ENCODE results near the gene IP6K3.

IP6K3 gene

DNA sequence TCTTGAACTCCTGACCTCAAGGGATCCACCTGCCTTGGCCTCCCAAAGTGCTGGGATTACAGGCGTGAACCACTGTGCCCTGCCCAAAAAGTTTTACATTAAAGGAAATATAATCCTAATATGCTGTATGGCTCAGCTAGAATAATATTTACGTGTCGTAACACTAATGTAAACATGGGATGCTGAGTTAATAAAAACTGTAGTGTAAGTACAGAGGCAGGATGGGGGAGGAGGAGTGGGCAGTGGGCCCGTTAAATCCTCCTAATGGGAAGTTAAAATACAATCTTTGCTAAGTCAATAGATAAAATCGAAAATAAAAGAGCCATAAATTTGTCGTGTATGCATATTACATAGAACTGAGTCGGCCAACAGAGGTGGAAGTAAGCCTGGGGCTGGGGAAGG lies 12.1 kb upstream of the IP6K3 start:
- no peak for DNase-seq

DNA sequence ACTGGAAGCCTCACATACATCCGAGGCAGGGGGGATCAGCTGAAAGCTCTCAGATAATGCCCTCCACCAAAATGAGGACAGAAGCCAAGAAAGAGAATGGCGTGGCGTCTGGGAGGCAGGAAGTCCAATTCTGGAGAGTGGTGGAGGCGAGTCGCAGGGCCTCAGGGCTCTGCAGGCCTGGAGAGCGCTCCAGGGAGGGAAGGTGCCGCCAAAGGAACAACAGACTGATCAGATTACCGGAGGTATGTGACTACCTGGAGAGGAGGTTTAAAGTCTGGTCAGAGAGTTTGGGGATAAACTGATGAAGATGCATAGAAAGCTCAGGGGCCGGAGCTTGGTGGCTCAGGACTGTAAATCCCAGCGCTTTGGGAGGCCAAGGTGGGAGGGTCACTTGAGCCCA lies 11.2 kb upstream of the IP6K3 start:
- no peak for DNase-seq

DNA sequence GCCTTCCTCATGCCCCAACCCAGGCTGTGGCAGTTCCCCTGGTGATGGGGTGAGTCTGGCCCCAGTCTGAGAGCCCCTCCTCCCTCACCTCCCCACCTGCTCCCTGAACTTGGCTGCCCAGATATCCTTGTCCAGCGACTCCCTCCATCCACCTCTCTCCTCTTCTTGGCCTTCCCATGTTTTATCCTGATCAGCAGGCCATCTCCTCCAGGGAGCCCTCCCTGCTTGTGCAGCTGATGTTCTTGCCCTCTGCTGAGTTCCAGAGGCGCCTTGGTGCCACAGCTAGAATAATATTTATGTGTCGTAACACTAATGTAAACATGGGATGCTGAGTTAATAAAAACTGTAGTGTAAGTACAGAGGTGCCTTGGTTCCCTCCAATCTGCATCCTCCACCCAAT lies 10.4 kb upstream of the IP6K3 start:
- no peak for DNase-seq

DNA sequence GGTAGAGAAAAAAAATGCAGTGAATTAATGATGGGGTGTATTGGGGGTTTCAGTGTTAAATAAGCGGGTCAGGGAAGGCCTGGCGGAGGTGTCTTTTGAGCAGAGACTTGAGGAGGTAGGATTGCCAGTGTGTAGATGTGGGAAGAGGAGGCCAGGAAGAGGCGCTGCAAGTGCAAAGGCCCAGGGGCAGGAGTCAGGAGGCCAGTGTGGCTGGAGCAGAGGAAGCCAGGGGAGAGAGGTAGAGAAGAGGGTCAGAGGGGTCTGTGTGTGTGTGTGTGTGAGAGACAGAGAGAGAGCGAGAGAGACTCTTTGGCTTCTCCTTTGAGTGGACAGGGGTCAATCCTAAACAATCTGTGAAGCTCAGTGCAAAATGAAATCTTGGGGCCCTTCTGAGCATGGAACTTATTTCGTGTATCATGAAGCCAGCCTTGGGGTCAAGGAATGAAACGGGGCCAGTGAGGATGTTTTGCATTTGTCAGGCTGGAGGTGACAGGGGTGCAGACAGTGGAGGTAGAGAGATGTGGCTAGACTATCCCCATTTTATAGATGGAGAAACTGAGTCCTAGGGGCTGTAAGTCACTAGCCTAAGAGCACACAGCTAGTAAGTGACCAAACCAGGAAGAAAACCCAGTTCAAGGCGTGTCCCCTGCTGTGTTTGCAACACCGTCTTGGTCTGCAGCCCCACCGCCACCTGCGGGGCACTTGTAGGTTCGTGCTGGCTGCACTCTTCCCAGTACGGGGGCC lies 9.7 kb upstream of the IP6K3 start:
- no peak for DNase-seq

DNA sequence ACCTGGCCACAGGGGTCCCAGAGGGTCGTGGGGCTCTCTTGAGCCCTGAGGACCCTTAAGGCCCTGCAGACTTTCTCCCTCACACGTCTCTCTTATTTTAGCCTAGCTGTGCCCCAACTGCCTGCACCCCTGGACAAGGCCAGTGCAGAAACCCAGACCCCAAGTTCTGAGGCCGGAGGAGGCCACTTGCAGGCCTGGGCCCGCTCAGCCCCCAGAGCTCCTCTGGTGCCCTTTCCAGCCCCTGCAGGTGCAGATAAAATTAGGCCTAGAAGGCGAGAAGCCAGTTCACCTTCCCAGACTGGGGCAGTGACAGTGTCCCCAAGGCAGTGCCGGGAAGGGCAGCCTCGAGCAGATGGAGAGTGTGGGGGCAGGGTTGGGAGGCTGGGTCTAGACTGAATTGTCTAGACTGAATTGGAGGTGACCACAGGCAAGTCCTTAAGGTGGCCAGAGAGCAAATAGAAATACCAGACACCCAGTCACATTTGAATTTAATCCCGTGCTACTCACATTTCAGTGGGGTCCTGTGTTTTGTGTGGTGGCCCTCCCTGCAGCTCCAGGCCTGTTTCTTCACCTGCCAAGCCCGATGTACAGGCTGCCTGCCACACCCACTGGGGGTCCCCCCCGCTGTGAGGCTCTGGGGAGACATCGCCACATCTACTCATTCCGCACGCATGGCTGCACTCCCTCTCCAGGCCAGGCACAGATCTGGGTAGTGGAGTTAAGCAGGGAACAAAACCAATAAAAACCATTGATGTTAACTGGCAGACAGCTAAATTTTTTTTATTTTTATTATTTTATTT lies 8.6 kb upstream of the IP6K3 start:
- DNase-seq: no peak

DNA sequence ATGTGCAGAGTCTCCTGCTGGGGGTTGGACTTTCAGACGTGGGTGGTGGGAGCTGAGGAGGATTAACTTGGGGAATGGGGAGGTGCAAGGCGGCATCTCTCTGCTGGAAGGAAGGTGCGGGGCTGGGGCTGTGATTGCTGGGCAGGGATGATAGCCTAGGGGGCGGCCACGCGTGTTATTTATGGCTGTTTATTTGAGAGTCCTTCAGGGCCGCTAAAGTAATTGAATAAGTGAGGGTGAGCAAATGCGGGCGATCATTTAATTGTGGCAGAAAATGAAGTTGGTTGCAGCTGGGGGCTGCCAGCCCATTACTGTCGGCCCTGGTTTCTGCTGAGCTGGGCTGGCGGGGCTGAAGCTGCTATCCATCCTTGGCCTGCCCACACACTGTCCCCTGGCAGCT lies 7.5 kb upstream of the IP6K3 start:
- no peak for DNase-seq

DNA sequence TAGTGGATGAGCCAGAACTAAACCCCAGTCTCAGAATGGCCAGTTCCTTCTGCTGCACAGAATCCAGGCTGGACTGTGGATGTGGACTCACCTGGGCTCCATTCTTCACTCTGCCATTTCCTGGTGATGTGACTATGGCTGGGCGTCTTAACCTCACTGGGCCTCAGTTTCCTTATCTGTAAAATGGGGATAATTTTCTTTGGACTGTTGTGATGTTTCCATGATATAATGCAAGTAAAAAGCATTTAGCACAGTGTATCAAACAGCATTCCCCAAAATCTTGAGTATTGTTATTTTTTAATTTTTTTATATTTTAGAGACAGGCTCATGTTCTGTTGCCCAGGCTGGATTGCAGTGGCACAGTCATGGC lies 5.9 kb upstream of the IP6K3 start:
- DNase-seq: no peak

DNA sequence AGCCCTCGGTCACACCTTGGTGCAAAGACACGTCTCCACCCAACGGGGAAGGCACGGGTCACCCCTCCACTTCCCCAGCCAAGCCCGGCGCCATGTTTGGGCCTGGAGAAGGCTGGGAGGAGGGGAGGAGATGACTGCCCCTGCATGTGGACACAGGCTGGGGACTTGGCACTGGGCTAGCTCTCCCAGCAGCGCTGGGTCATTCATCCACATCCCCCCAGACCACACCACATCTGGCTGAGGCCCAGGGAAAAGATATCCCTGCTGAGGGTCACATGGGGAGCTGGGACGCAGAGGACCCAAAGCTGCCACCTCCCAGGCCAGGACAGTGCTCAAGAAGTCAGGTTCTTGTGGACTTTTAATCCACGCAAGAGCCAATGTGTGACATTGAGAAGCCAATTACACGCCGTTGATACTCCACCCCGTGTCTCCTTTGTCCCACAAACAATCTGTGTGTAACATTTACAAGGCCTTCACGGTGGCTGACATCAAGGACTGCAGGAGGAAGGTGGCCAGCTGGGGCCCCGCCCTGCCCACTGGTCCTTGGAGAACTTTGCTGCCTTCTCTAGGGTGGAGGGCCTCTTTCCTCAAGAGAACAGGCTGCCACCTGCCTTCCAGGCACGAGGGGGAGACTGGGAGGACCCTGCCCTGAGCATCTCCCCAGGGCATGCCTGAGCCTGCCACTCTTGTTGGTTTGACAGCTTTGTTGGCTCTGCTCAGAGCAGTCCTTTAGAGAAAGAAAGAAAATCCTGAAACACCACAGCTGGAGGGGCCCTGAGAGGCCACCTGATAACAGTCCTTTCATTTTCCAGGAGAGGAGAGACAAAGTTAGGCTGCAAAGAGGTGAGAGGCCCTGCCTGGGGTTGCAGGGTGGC lies 5.3 kb upstream of the IP6K3 start:
- no peak for DNase-seq

DNA sequence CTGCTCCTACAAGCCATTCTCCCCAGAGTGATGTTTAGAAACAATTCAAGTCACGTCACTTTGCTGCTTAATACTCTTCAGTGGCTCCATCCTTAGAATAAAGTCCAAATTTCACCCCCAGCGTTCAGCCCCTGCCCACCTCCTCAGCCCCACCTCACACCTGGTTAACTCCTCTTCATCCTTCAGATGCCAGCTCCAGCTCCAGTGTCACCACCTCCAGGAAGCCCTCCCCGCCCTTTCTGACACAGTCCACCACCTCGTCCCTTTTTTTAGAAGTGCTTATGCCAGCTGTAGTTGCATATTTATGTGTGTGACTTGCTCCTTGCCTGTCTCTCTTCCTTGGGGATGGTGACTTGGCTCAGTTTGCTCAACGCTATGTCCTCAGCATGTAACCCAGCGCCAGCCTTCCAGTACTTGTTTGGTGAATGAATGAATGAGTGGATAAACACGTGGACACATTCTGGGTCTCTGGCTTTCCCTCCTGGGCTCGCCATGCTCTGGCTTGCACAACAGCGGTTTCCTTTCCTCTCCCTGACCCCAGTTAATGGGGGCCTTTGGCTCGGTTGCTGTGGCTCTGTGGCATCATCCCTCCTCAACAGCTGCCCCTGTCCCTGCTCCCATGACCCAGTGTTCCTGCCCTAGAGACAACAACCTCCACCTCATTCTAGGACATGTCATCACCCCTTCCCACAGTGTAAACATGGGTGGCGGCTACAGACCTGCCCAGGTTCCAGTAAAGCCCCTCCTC lies 3.7 kb upstream of the IP6K3 start:
- no peak for DNase-seq

DNA sequence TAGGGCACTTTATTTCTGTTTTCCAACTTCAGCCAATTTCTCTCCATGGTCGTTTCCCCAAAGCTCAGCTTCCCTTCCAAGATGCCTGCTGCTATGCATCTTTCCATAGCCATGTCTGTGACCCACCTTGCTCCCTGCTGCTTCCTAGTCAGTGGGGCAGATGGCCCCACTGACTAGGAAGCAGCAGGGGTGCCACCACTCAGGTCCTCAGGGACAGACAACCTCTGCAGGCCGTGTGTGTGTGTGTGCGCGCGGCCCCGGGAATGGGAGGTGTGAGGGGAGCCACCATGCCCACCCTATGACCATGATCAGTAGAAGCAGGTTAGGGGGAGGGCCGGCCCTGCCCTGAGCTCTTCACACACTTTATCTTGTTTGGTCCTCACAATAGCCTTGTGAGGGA lies 2.7 kb upstream of the IP6K3 start:
- DNase-seq: no peak

DNA sequence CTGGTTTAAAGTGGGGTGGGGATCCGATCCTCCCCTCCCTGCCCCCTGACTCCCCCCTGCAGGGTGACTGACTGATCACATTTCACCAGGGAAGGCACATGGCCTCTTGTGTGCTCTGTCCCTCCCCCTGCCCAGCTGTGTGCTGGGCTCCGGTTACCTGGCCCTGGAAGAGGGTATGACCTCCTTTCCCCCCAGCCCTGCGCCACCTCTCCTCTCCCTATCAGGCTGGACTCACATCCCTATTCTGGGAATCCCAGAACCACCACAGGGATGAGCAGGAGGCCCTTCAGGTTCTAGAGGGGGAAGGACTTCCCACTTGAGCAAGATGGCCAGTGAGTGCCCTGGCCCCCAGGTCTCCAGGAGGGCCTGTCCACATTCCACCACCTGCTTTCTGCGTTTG lies 2.1 kb upstream of the IP6K3 start:
- DNase-seq: no peak

DNA sequence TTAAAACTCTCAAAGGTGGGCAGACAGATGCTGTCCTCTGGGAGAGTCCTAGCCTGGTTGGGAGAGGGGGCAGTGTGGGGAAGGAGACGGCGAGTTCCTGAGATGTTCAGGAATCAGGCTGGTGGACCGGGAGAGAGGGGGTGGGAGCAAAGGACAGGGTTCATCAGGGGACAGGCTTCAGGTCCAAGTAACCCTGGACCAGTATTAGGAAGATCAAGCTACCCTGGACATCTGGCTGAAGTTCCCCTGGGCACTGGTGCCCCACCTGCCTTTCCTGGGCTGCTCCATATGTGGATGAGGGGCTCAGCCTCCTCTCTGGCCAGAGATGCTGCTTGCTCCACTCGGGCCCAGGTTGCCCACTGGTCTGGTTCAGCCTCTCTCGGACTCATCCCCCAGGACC lies 1.1 kb upstream of the IP6K3 start:
- DNase-seq: no peak

DNA sequence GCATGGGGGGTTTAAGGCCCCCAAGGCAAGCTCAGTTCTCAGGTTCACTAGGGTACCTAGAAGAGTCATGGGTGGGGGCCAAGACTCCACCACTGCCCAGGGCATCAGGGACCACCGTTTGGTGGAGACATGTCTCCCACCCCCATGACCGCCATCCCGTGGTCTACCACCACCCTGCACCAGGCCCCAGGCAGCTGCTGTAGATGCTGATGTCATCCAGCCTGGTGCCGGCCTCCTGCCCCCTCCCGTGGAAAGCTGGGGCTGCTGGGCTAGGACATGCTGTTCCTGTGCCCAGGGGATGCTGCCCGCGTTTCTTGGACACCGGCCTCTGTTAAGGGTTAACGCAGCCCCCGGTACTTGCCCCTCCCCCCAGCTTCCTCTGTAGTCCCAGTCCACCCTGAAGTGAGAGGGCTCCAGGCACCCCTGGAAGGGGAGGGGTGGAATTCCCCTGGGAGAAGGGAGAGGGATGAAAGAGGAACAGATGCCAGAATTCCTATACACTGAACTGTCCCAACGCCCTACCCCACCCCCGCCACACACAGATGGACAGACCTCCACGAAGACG lies 587 bp downstream of the IP6K3 start:
- no peak for DNase-seq

DNA sequence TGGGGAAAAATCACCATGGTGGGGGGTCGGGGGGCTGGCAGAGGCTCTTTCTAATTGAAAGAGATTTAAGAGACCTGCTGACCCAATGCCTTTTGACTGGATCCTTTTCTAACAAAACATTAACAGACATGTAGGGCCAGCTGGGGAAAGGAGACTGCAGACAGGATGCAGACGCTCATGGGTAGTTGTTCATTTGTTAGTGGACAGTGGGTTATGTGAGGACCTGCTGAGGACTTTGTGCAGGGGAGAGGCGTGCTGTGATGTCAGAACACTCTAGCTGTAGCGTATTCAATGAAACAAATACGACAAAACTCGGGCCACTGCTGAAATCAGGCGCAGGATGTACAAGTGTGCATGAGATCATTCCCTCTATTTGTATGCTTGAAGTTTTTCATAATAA lies 1.2 kb downstream of the IP6K3 start:
- DNase-seq: no peak

DNA sequence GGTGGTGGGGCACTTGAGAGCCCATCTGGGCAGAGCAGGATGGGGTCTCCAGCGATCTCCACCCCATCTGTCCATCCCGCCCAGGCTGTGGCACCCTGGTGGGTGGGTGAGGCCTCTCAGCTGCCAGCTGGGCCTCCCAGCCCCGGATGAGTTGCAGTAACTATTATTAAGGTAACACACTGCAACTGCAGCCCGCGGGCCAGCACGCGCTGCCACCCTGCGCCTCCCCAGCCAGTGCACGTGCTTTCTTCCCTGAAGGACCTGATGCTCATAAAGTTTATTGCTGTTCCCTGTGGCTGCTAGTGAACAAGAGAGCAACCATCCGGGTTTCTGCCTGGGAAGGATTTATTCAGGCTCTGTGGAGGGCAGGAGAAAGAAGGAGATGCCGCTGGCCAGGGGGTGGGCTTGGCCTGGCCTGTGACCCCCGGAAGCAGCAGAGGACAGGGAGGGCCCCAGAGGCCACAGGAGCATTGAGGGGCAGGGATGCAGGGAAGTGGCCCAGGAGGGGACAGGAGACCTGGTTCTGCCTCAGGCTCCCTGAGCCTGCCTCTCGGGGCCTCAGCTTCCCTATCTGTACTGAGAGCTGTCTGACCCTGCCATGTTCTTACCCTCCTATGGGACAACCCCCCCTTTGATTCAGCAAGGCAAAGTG lies 1.7 kb downstream of the IP6K3 start:
- DNase-seq: no peak

DNA sequence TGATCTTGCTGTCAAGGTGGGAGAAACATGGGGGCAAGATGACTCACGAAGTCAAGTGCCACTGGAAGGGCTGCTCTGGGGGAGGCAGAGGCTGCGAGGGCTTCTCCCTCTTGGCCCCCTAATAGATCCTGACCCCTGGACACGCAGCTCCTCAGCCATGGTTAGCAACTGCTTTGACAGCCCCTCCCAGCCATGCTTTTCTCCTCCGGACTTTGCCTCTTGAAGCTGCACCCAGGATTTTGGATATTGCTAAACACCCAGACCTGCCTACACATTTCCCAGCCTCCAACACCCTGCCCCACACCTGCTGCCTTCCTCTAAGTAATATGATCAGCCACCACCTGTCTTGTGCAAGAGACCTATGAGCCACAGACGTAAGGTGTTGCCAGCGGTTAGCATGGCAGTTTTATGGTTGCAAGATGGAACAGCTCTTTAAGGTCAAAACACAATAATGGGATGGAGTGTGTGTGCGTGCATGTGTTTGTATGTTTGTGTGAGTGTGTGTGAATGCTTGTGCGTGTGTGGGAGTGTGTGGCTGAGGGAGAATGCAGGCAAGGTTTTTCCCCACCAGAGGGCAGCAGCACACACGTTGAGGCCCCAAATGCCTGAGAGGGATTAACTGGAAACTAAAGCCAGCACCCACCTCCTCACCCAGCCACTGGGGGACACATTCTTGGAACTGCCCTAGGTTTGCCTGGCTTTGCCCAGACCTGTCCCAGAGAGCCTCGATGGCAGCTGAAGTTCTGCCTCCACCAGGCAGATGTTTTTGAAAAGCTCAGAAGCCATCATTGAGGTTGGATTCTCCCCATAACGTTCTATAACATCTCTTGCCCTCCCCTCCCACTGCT lies 2.5 kb downstream of the IP6K3 start:
- DNase-seq: peak; percentile 71

DNA sequence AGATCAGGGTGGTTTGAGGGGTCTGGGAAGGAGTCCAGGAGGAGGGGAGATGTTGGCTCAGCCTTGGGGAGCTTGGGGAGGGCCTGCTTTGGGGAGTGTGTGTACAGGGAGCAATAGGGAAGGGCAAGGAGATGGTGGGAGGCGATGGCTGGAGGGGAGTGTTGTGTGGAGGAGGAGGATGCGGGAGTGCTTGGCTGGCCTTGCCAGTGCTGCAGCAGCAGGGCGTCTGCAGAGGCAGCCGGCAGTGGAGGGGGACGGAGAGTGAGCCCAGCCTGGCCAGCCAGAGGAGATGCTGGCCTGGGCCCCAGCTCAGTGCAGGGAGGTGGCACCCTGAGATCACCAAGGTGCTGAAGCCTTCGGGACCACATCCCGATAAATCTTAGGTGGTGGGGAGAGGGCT lies 3.9 kb downstream of the IP6K3 start:
- DNase-seq: no peak

DNA sequence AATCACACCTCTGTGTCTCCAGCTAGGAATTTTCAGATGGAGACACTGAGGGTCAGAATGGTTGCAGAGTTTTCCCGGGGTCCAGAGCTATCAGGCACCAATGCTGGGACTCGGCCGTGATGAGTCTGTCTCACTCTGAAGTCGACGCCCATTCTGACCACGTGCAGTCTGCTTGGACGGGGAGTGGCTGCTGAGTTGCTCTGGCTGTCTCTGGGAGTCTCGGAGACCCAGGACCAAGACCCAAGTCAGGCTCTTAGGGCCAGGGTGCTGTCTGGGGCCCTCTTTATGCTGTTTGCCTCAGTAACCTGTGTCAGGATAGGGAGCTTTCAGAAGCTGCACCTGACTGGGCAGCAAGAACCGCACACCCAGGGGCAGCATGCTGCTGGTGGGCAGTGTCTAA lies 4.6 kb downstream of the IP6K3 start:
- no peak for DNase-seq

DNA sequence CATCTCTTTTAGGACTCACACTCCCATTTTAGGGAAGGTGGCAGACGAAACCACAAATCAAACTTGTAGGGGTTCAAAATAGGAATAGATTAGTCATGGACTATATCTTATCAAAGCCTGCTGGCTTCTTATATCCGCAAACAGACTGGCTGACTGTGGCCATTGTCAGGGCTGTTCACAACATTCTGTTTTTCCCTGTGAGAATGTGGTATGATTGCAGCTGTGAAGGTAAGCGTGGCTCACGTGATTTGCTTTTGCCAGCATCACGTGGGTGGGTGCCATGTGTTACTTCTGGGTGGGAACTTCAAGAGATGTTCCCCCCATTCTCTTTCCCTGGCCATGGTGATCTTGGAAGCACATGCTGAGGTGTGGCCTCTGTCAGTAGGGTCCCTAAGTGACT lies 5.9 kb downstream of the IP6K3 start:
- DNase-seq: no peak

DNA sequence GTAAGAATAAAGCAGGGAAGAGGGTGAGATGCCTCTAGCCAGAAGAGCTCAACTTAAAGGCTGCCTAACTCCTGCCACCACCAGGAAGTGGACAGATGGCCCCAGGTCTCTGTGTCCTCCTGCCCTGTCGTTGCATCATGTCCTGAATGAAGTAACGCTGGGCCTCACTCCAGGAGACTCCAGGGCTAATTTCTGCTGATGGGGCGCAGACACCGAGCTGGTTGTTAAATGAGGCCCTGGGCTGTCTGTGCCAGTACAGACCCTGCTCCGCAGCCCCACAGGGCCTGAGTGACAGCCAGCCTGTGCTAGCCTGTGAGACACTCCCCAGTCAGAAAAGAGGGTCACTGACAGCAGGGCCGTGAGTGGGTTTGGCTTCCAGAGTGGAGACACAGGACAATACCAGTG lies 6.5 kb downstream of the IP6K3 start:
- no peak for DNase-seq

DNA sequence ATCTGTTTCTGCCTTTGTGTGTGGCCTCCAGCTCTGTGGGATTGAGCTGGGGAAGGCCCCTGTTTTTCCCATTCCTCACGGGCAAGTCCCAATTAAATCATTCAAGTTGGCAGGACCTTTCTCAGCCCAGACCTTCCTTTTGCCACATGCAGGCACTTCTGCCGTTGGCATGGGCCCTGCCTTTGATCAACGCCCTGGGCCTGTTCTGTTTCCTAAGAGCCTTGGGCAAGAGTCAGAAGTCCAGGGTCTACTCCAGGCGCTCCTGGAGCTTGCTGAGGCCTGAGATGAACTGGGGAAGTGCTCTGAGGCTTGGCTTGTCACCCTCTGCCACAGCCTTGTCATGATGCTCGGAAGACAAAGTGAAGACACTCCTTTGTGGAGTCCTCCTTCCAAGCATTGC lies 7.1 kb downstream of the IP6K3 start:
- DNase-seq: no peak
